Measurements from ENCODE around the gene MT2A.

Gene MT2A

GRCh38 chr16:56652600-56652999 lies 44.2 kb downstream of the MT2A start:
- DNase-seq (ENCODE audit: low read depth, low spot score) = no peak
- H3K4me3 ChIP-seq (ENCODE audit: low read length) = no peak overlapping the region

- H3K4me3 ChIP-seq (ENCODE audit: low read length) = no peak overlapping the region
- no peak for DNase-seq (ENCODE audit: low read depth, low spot score)
These were observed 44.8 kb downstream of the MT2A start for GRCh38 chr16:56653218-56653617.

DNA sequence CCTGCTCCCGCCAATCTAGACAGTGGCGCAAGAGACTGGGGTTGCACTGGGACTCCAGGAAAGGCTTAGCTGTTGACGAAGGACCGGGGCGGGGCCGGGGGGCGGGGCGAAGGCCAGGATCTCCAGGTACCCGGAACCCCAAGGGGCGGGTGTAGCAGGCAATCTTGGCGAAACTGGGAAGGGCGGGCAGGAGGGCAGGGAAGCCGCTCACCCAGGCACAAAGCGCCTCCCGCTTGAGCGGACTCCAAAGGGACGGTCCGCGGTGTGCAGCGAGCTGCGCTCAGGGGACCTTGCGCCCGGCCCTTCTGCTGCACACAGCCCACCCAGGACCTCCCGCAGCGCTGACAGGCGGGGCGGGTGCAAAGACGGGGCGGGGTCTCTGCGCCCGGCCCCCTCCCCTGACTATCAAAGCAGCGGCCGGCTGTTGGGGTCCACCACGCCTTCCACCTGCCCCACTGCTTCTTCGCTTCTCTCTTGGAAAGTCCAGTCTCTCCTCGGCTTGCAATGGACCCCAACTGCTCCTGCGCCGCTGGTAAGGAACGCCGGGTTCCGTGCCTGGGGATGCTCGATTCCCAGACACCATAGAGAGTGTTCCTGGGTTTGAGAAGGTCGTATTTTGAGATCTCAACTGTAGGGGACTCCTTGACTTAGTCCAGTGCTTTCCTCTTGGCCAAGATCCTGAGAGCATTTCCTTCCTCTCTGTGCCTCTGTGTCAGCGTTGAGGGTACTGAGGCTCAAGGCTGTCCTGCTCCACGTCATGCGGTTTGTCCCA lies 49.4 kb downstream of the MT2A start, which contains the start of gene MT1F:
MT1F (plus strand) TSS at position 405 of the 772 bp plus-strand sequence; CDS start at position 505, 100 bp downstream.
- H3K4me3 ChIP-seq (ENCODE audit: low read length) = peak within 1 kb of the TSS; percentile 50
- no peak for DNase-seq (ENCODE audit: low read depth, low spot score)

GRCh38 chr16:56658327-56658875 lies 50.0 kb downstream of the MT2A start:
- no peak overlapping the region; the same call in 1 of the 2 replicates for H3K4me3 ChIP-seq (ENCODE audit: low read length)

More at GRCh38 chr16:56658327-56658875, 50.0 kb downstream of the MT2A start:
- no peak for DNase-seq (ENCODE audit: low read depth, low spot score)

All from Jurkat, Clone E6-1 (cell line).